Measurements from ENCODE around the gene OR1M1. TPM values are rescaled to one million over a fixed set of nuclear protein-coding genes. Genes with fewer than 3 reads are reported as not detected.

OR1M1 gene
- polyA plus RNA-seq, 3 donors, result not detected

DNA sequence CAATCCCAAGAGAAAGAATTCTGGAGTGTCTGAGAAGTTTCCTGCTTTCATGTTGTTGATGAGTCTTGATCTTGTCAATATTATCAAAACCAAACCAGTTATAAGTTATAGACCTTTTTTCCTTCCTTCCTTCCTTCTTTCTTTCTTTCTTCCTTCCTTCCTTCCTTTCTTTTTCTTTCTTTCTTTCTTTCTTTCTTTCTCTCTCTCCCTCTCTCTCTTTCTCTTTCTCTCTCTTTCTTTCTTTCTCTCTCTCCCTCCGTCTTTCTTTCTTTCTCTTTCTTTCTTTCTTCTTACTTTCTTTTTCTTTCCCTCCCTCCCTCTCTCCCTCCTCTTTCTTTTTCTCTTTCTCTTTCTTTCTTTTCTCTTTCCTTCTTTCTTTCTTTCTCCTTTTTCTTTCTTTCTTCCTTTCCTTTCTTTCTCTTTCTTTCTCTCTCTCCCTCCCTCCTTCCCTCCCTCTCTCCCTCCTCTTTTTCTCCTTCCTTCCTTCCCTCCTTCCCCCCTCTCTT, 40.1 kb downstream of the OR1M1 start, which contains the start of gene OR7G3:
Gene OR7G3 (minus strand): TSS at position 51 of the 506 bp plus-strand sequence. CDS start 0 bp downstream, at position 51.
- Mint-ChIP-seq H3K9me3 (peaks cover 0 to 3% (median 0%) of the 10 kb centered on the region in 7 donors), H3K4me1 (peaks cover 15% of the 10 kb centered on the region), H3K27ac (peak within 1 kb of the TSS in 2 of 7 donors; percentile 11 to 25), H3K27me3 (ENCODE audit: low read depth in 3 of 3) (peaks cover 0 to 8% (median 7%) of the 10 kb centered on the region in 3 donors), H3K36me3 (no peaks in the 10 kb centered on the region), H3K4me3 (peak within 1 kb of the TSS in 1 of 2 donors; percentile 31)
- H3K27me3 ChIP-seq (ENCODE audit: control insufficient read depth in 2 of 2, insufficient read depth in 2 of 2, low read length in 2 of 2), result no peaks in the 10 kb centered on the region
- TF ChIP-seq CTCF (IDR thresholded peaks at IDR 0.05), result peak; percentile 17
- H3K4me1 ChIP-seq (ENCODE audit: control insufficient read depth in 1 of 2, insufficient read depth in 2 of 2, low read length in 2 of 2), result peaks cover 0 to 11% of the 10 kb centered on the region in 2 donors
- intact Hi-C loops (cut with micrococcal nuclease), result no loop called here
- DNase-seq, result no peak
- WGBS (ENCODE audit: insufficient coverage), result 67% methylated on average over 1 of the region's 1 CpG
- no peak within 1 kb of the TSS for H2AFZ ChIP-seq (ENCODE audit: insufficient read depth, low read depth, low read length, poor library complexity, severe bottlenecking)
- H3K36me3 ChIP-seq (replicated peaks in 1 of 2; ENCODE audit: control insufficient read depth in 1 of 2, insufficient read depth in 2 of 2, low read length in 2 of 2), result no peaks in the 10 kb centered on the region
- H3K79me2 ChIP-seq (ENCODE audit: insufficient read depth, low read length), result no peaks in the 10 kb centered on the region
- H4K20me1 ChIP-seq (ENCODE audit: insufficient read depth, low read length), result no peaks in the 10 kb centered on the region
- no peak within 1 kb of the TSS for H3K9ac ChIP-seq (ENCODE audit: insufficient read depth, low read length, poor library complexity, severe bottlenecking)
- H3K4me2 ChIP-seq (replicated peaks; ENCODE audit: extremely low read depth, low read length, poor library complexity, severe bottlenecking), result no peak within 1 kb of the TSS
- no peak within 1 kb of the TSS for H3K4me3 ChIP-seq (replicated peaks in 1 of 3; ENCODE audit: low read depth in 2 of 3, low read length in 3 of 3)
- H3K27ac ChIP-seq (ENCODE audit: low read depth in 1 of 2, low read length in 2 of 2), result no peak within 1 kb of the TSS
- H3K9me3 ChIP-seq (replicated peaks in 1 of 2; ENCODE audit: control insufficient read depth in 1 of 2, insufficient read depth in 1 of 2, low read length in 2 of 2), result no peaks in the 10 kb centered on the region

GRCh38 chr19:9128171-9128570, 41.3 kb downstream of the OR1M1 start:
- Histone ChIP-seq H4K20me1 (ENCODE audit: insufficient read depth, low read length) (no peaks in the 10 kb centered on the region), H3K4me2 (replicated peaks; ENCODE audit: extremely low read depth, low read length, poor library complexity, severe bottlenecking) (no peak overlapping the region), H3K36me3 (replicated peaks in 1 of 2; ENCODE audit: control insufficient read depth in 1 of 2, insufficient read depth in 2 of 2, low read length in 2 of 2) (no peaks in the 10 kb centered on the region), H3K27me3 (ENCODE audit: control insufficient read depth in 2 of 2, insufficient read depth in 2 of 2, low read length in 2 of 2) (no peaks in the 10 kb centered on the region), H2AFZ (ENCODE audit: insufficient read depth, low read depth, low read length, poor library complexity, severe bottlenecking) (no peak overlapping the region), H3K79me2 (ENCODE audit: insufficient read depth, low read length) (no peaks in the 10 kb centered on the region), H3K9me3 (replicated peaks in 1 of 2; ENCODE audit: control insufficient read depth in 1 of 2, insufficient read depth in 1 of 2, low read length in 2 of 2) (no peaks in the 10 kb centered on the region), H3K4me3 (replicated peaks in 1 of 3; ENCODE audit: low read depth in 2 of 3, low read length in 3 of 3) (no peak overlapping the region), H3K27ac (ENCODE audit: low read depth in 1 of 2, low read length in 2 of 2) (no peak overlapping the region), H3K4me1 (ENCODE audit: control insufficient read depth in 1 of 2, insufficient read depth in 2 of 2, low read length in 2 of 2) (peaks cover 0 to 11% of the 10 kb centered on the region in 2 donors), H3K9ac (ENCODE audit: insufficient read depth, low read length, poor library complexity, severe bottlenecking) (no peak overlapping the region)
- no peak for TF ChIP-seq CTCF (IDR thresholded peaks at IDR 0.05)
- Mint-ChIP-seq H3K4me3 (no peak overlapping the region), H3K27me3 (ENCODE audit: low read depth in 3 of 3) (peaks cover 0 to 8% (median 7%) of the 10 kb centered on the region in 3 donors), H3K9me3 (peaks cover 0 to 3% (median 0%) of the 10 kb centered on the region in 7 donors), H3K36me3 (no peaks in the 10 kb centered on the region), H3K4me1 (peaks cover 15% of the 10 kb centered on the region), H3K27ac (no peak overlapping the region)
- peak in 2 of 3 donors; percentile 4 to 42 for DNase-seq
- intact Hi-C loops (cut with micrococcal nuclease), result no loop called here
- WGBS (ENCODE audit: insufficient coverage), result 0% methylated on average over 2 of the region's 3 CpGs

Data from CD14-positive monocyte (primary cell).